Fibroblast of lung (primary cell): ENCODE results near the gene CYS1.

Experiments
- EZH2 ChIP-seq: IDR thresholded peaks from 2 replicates; pipeline ENCODE4 v1.5.1; 2012; ENCODE audit warnings: low read length, control low read depth, mild to moderate bottlenecking; ENCODE audit errors: missing control alignments
- TF ChIP-seq, protein P1 (sequence below), 2 donors: IDR thresholded peaks in 1 of 2; conservative IDR thresholded peaks in 1 of 2; 1 replicate in 1 of 2; 2 replicates in 1 of 2; pipeline ENCODE4 v1.5.1; 2011 to 2012; ENCODE audit warnings: low read length in 2 of 2, control low read depth in 1 of 2, inconsistent platforms in 1 of 2, low read depth in 1 of 2, mild to moderate bottlenecking in 1 of 2

DNA sequence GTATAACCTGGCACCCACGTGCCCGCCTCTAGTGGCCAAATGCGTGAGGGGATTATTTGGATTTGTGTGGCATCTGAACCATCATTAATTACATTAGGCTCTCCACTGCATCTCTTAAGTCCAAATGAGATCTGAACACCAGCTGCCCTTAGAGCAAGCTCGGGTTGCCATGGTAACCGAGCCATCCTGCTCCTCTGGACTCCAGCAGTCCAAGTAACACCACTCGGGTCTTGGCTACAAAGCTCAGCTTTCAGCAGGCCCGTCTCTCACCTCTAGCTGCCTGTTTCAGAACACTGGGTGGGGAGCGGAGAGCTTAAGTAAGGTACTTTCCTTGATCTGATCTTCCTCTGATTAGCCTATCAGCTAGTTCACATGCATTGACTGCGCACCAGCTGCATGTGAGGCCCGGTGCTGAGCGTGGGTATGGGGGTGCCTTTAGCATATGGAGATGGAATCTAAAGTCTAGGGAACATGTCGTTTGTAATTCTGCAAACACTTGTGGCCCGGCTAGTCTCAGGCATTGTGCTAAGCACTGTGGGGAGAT, 14.1 kb upstream of the CYS1 start:
- TF ChIP-seq, protein P1, sequence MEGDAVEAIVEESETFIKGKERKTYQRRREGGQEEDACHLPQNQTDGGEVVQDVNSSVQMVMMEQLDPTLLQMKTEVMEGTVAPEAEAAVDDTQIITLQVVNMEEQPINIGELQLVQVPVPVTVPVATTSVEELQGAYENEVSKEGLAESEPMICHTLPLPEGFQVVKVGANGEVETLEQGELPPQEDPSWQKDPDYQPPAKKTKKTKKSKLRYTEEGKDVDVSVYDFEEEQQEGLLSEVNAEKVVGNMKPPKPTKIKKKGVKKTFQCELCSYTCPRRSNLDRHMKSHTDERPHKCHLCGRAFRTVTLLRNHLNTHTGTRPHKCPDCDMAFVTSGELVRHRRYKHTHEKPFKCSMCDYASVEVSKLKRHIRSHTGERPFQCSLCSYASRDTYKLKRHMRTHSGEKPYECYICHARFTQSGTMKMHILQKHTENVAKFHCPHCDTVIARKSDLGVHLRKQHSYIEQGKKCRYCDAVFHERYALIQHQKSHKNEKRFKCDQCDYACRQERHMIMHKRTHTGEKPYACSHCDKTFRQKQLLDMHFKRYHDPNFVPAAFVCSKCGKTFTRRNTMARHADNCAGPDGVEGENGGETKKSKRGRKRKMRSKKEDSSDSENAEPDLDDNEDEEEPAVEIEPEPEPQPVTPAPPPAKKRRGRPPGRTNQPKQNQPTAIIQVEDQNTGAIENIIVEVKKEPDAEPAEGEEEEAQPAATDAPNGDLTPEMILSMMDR (conservative IDR thresholded peaks at IDR 0.05 in 1 of 2, IDR thresholded peaks at IDR 0.05 in 1 of 2; ENCODE audit: low read depth in 1 of 2, low read length in 2 of 2) = no peak
- TF ChIP-seq EZH2 = no peak
